ENCODE results near the gene CFAP53. TPM values are rescaled to one million over a fixed set of nuclear protein-coding genes. Genes with fewer than 3 reads are reported as not detected.

The CFAP53 gene
- total and polyA plus RNA-seq, 8 donors = 0.25 to 1.5 (median 0.39) TPM

- Histone ChIP-seq H3K4me1 (no peaks in the 10 kb centered on the region), H3K36me3 (no peaks in the 10 kb centered on the region), H3K4me3 (no peak overlapping the region), H3K27ac (no peak overlapping the region), H3K27me3 (no peaks in the 10 kb centered on the region), H3K9me3 (no peaks in the 10 kb centered on the region)
- 14 to 18% methylated on average over 24 of the region's 24 CpGs for WGBS, 2 donors
- FAIRE-seq = no peak
- intact Hi-C loops (cut with DNase I) = loop anchor here in 1 of 3 donors (10.0 kb wide), 2 partner anchors 149 to 199 kb away; no protein-coding TSS in a partner anchor
- peak in 5 of 6 donors; percentile 41 to 72 (median 62) for DNase-seq
- peak; percentile 67 to 96 (median 94) for ATAC-seq
- TF ChIP-seq CTCF (IDR thresholded peaks at IDR 0.05) = peak; percentile 12 to 49 (median 37)
Measured at GRCh38 chr18:50203801-50204604, 62.3 kb downstream of the CFAP53 start.

- Histone ChIP-seq H3K4me3 (no peak overlapping the region), H3K27me3 (no peaks in the 10 kb centered on the region), H3K4me1 (no peaks in the 10 kb centered on the region), H3K27ac (no peak overlapping the region), H3K36me3 (no peaks in the 10 kb centered on the region), H3K9me3 (no peaks in the 10 kb centered on the region)
- TF ChIP-seq CTCF (IDR thresholded peaks at IDR 0.05) = no peak
- intact Hi-C loops (cut with DNase I) = loop anchor here in 1 of 3 donors (10.0 kb wide), 2 partner anchors 147 to 197 kb away; no protein-coding TSS in a partner anchor
- ATAC-seq = no peak
- no peak for FAIRE-seq
- no peak for DNase-seq
- 32 to 39% methylated on average over 1 of the region's 1 CpG for WGBS, 2 donors
Measured at GRCh38 chr18:50201476-50202018, 64.7 kb downstream of the CFAP53 start.

GRCh38 chr18:50199921-50200320, 66.4 kb downstream of the CFAP53 start:
- ATAC-seq = no peak
- Histone ChIP-seq H3K36me3 (no peaks in the 10 kb centered on the region), H3K27ac (no peak overlapping the region), H3K4me1 (no peaks in the 10 kb centered on the region), H3K4me3 (no peak overlapping the region), H3K9me3 (no peaks in the 10 kb centered on the region), H3K27me3 (no peaks in the 10 kb centered on the region)
- intact Hi-C loops (cut with DNase I) = loop anchor here in 1 of 3 donors (10.0 kb wide), 3 partner anchors 95 to 195 kb away; no protein-coding TSS in a partner anchor
- no peak for TF ChIP-seq CTCF (IDR thresholded peaks at IDR 0.05)
- 87 to 100% methylated on average over 1 of the region's 1 CpG for WGBS, 2 donors
- no peak for FAIRE-seq
- DNase-seq = no peak

GRCh38 chr18:50199346-50199855, 66.9 kb downstream of the CFAP53 start:
- intact Hi-C loops (cut with DNase I) = loop anchor here in 1 of 3 donors (10.0 kb wide), 1 partner anchor 95 kb away; no protein-coding TSS in a partner anchor
- TF ChIP-seq CTCF (IDR thresholded peaks at IDR 0.05) = no peak
- H3K36me3 ChIP-seq = no peaks in the 10 kb centered on the region
- H3K27me3 ChIP-seq = no peaks in the 10 kb centered on the region
- no peak for FAIRE-seq
- no peak overlapping the region for H3K27ac ChIP-seq
- H3K9me3 ChIP-seq = no peaks in the 10 kb centered on the region
- H3K4me3 ChIP-seq = no peak overlapping the region
- 74 to 82% methylated on average over 5 of the region's 5 CpGs for WGBS, 2 donors
- DNase-seq = no peak
- no peaks in the 10 kb centered on the region for H3K4me1 ChIP-seq
- no peak for ATAC-seq
